K562 (cell line): Measurements from ENCODE around the gene APPL2. TPM values are rescaled to one million over a fixed set of nuclear protein-coding genes. Genes with fewer than 3 reads are reported as not detected.

Experiments
- ATAC-seq: fragments of 200-7000 bp; cut with Tn5 transposase; 3 replicates; pipeline ENCODE4 v1.9.1; 2020; ENCODE audit warnings: moderate library complexity
- BruUV-seq: library from RNA; stranded (reverse); fragments of 400-500 nt; replicated peaks from 2 replicates; lab custom pipeline; 2021; lab: Mats Ljungman, UMichigan
- CTCF ChIA-PET: fragments of 300-600 bp; formaldehyde crosslinking; extraction: SDS; loops from one replicate; lab custom pipeline; 2021; ENCODE audit warnings: low intra/inter-chr PET ratio; lab: Yijun Ruan, JAX
- POLR2A ChIA-PET: fragments of 300-600, 350-650 bp; sonication (Branson Sonifier 250); formaldehyde crosslinking; extraction: SDS; loops from one replicate; lab custom pipeline; 2021; ENCODE audit warnings: antibody characterized with exemption, inconsistent platforms; lab: Yijun Ruan, JAX
- DNase-seq, 4 experiments: peaks; one replicate each; pipeline versions ENCODE4 v3.0.0 to v3.0.0-alpha.2; 2011 to 2018; ENCODE audit warnings: low spot score in 3 of 4, mixed read lengths in 3 of 4; ENCODE audit errors: extremely low read depth in 1 of 4
- FAIRE-seq: peaks from 2 replicates; lab custom pipeline; 2011; peaks lifted over from hg19 to GRCh38; lab: Jason Lieb, UNC
- H2AFZ ChIP-seq: 2 replicates; pipeline ENCODE4 v1.6.0; 2011; ENCODE audit warnings: low read depth, low read length, control low read depth, inconsistent platforms
- H3K27ac ChIP-seq: fragments of 200-600 bp; 3 replicates; pipeline ENCODE4 v1.8.0; 2011; ENCODE audit warnings: low read depth, mild to moderate bottlenecking, control low read depth, inconsistent platforms, low read length, moderate library complexity, mixed read lengths; ENCODE audit errors: extremely low read depth
- H3K27me3 ChIP-seq, 2 experiments: fragments of 300-600 bp in 1 of 2; 2 replicates in 1 of 2; 3 replicates in 1 of 2; pipeline versions ENCODE4 v1.6.0 to v1.8.0; 2011; ENCODE audit warnings: inconsistent platforms in 2 of 2, low read length in 2 of 2, mild to moderate bottlenecking in 1 of 2, mixed read lengths in 1 of 2, moderate library complexity in 1 of 2; ENCODE audit not compliant: control insufficient read depth in 2 of 2, insufficient read depth in 2 of 2
- H3K36me3 ChIP-seq: fragments of 300-600 bp; 3 replicates; pipeline ENCODE4 v1.8.0; 2011; ENCODE audit warnings: mild to moderate bottlenecking, low read length, inconsistent platforms; ENCODE audit not compliant: control insufficient read depth, insufficient read depth
- H3K4me1 ChIP-seq, 2 experiments: fragments of 200-600 bp in 1 of 2; replicated peaks in 1 of 2; 2 replicates in 1 of 2; 3 replicates in 1 of 2; pipeline versions ENCODE4 v1.5.1 to v1.8.0; 2011; ENCODE audit warnings: inconsistent platforms in 2 of 2, low read length in 2 of 2, mild to moderate bottlenecking in 1 of 2, mixed read lengths in 1 of 2, moderate library complexity in 1 of 2; ENCODE audit not compliant: control insufficient read depth in 2 of 2, insufficient read depth in 2 of 2
- H3K4me2 ChIP-seq: 2 replicates; pipeline ENCODE4 v1.6.1; 2011; ENCODE audit warnings: low read length, control low read depth, inconsistent platforms, mixed read lengths; ENCODE audit not compliant: insufficient read depth
- H3K4me3 ChIP-seq: fragments of 200-600 bp; sonication (generic), shearing (Covaris generic); 2 replicates; pipeline ENCODE4 v1.5.1; 2016; ENCODE audit warnings: control low read depth, inconsistent platforms
- H3K79me2 ChIP-seq: fragments of 200-600 bp; 3 replicates; pipeline ENCODE4 v1.8.0; 2011; ENCODE audit warnings: low read length, inconsistent platforms; ENCODE audit not compliant: control insufficient read depth, insufficient read depth
- H3K9ac ChIP-seq, 2 experiments: 2 replicates each; pipeline versions ENCODE4 v1.6.0 to v1.6.1; 2011; ENCODE audit warnings: low read depth in 2 of 2, low read length in 2 of 2, control low read depth in 1 of 2, inconsistent platforms in 1 of 2, mild to moderate bottlenecking in 1 of 2, mixed read lengths in 1 of 2; ENCODE audit not compliant: insufficient read depth in 1 of 2
- H3K9me1 ChIP-seq: one replicate; pipeline ENCODE4 v1.6.0; 2011; ENCODE audit warnings: inconsistent platforms, mild to moderate bottlenecking, low read length, moderate library complexity; ENCODE audit not compliant: control insufficient read depth, insufficient read depth
- H3K9me3 ChIP-seq: replicated peaks from 2 replicates; pipeline ENCODE4 v1.5.1; 2011; ENCODE audit warnings: low read depth, low read length, inconsistent platforms; ENCODE audit not compliant: control insufficient read depth, insufficient read depth
- H4K20me1 ChIP-seq: replicated peaks from 2 replicates; pipeline ENCODE4 v1.6.1; 2011; ENCODE audit warnings: low read length, inconsistent platforms, mixed read lengths; ENCODE audit not compliant: control insufficient read depth, insufficient read depth
- CBX5 ChIP-seq: IDR thresholded peaks from 2 replicates; pipeline ENCODE4 v1.6.1; 2014; ENCODE audit warnings: low read depth, borderline replicate concordance
- HNRNPUL1 ChIP-seq: fragments of 200-400 bp; formaldehyde crosslinking; IDR thresholded peaks from 2 replicates; pipeline ENCODE4 v1.6.1; 2017; ENCODE audit warnings: low read length
- L3MBTL2 ChIP-seq: fragments of 450-650 bp; IDR thresholded peaks from 2 replicates; pipeline ENCODE4 v1.6.1; 2016; ENCODE audit warnings: mild to moderate bottlenecking, moderate library complexity
- POLR3A ChIP-seq: IDR thresholded peaks from 2 replicates; pipeline ENCODE4 v1.6.1; 2011; ENCODE audit warnings: borderline replicate concordance, mild to moderate bottlenecking, moderate library complexity; ENCODE audit not compliant: insufficient read length, insufficient read depth; ENCODE audit errors: extremely low read depth
- TCF15 ChIP-seq: fragments of 250-450 bp; sonication (Bioruptor Pico); IDR thresholded peaks from 2 replicates; pipeline ENCODE4 v1.8.0; 2022; ENCODE audit warnings: moderate library complexity, mild to moderate bottlenecking, inconsistent platforms
- ZBTB40 ChIP-seq, 2 experiments: fragments of 450-650 bp in 1 of 2; sonication (generic) in 1 of 2; formaldehyde crosslinking in 1 of 2; IDR thresholded peaks; 2 replicates each; pipeline versions ENCODE4 v1.7.1 to v1.9.0; 2016 to 2022; ENCODE audit warnings: inconsistent platforms in 1 of 2, mild to moderate bottlenecking in 1 of 2, missing genetic modification reagents in 1 of 2
- ZEB2 ChIP-seq: fragments of 450-650 bp; IDR thresholded peaks from 2 replicates; pipeline ENCODE4 v1.6.1; 2016
- ZNF354B ChIP-seq: fragments of 250-450 bp; sonication (Bioruptor Pico); IDR thresholded peaks from 2 replicates; pipeline ENCODE4 v1.4.0; 2020
- ZNF592 ChIP-seq: fragments of 450-650 bp; IDR thresholded peaks from 2 replicates; pipeline ENCODE4 v1.6.1; 2017; ENCODE audit warnings: antibody characterized with exemption, mild to moderate bottlenecking
- WGBS: fragments of 100-300 bp; shearing (Covaris generic); methylation state at CpG from one replicate; pipeline ENCODE4 v1.1.6; 2016; ENCODE audit warnings: low coverage, mixed read lengths; ENCODE audit not compliant: insufficient coverage; ENCODE audit errors: missing lambda C conversion rate; 5-methylcytosine and 5-hydroxymethylcytosine counted together
- in situ Hi-C: fragments of 300-500 bp; cut with MboI; formaldehyde crosslinking; loops from 4 replicates; pipeline ENCODE4 v1.15.0; 2018; ENCODE audit warnings: inconsistent platforms, mixed read lengths
- intact Hi-C: fragments of 100-400 bp; cut with micrococcal nuclease; formaldehyde crosslinking; loops from 2 replicates; pipeline ENCODE4 v1.14.2; 2022
- polyA plus RNA-seq, 8 experiments: library from polyadenylated mRNA; depleted of rRNA in 4 of 8; stranded (reverse) in 5 of 8; unstranded in 3 of 8; fragments of >200 nt; fragmentation: Nextera tagmentation in 2 of 8; fragmentation: Illumina TruSeq in 1 of 8; extraction: Ambion mirVana in 2 of 8; extraction: Trizol in 1 of 8; gene quantifications; 2 replicates each; pipeline versions ENCODE4 v1.2.1 to v1.2.3, GENCODE V29; 2011 to 2014; ENCODE audit warnings: inconsistent platforms in 1 of 8, missing spikeins in 1 of 8
- total RNA-seq, 7 experiments: library from RNA; depleted of rRNA in 6 of 7; stranded (reverse); fragments of >200 nt in 6 of 7; fragmentation: Illumina TruSeq in 2 of 7; extraction: Trizol in 2 of 7; gene quantifications; 2 replicates each; pipeline versions ENCODE4 v1.2.1 to v1.2.3, GENCODE V29; 2011 to 2021; ENCODE audit warnings: low replicate concordance in 1 of 7

The APPL2 gene
- total and polyA plus RNA-seq, 9 of the 15 experiments (the other 6 are each of a cell fraction or from before 2014, with no cell fraction given): 2.1 to 14.4 (median 8.2) TPM

- DNase-seq (no peak), FAIRE-seq (no peak), ATAC-seq (no peak)
- Histone ChIP-seq H3K79me2 (no peaks in the 10 kb centered on the region), H3K27me3 (peaks cover 0 to 4% of the 10 kb centered on the region in 2 experiments; a peak in 1 of 5 replicates), H3K9me1 (no peaks in the 10 kb centered on the region), H3K27ac (no peak overlapping the region), H3K36me3 (no peaks in the 10 kb centered on the region), H3K9me3 (no peaks in the 10 kb centered on the region), H4K20me1 (no peaks in the 10 kb centered on the region), H3K4me3 (no peak overlapping the region), H2AFZ (no peak overlapping the region), H3K4me1 (no peaks in the 10 kb centered on the region), H3K9ac (no peak overlapping the region), H3K4me2 (no peak overlapping the region)
- no TSS peak for BruUV-seq
- WGBS: 6% methylated on average over 1 of the region's 1 CpG
- in situ Hi-C loops (no loop called here), intact Hi-C loops (no loop called here)
- POLR2A ChIA-PET: no interaction called here
- CTCF ChIA-PET: no interaction called here
- TF ChIP-seq TCF15 (CRISPR knock-in tag) (no peak), ZBTB40 (IDR thresholded peaks at IDR 0.05) (no peak), ZBTB40 (CRISPR knock-in tag; IDR thresholded peaks at IDR 0.05) (no peak), HNRNPUL1 (no peak), ZNF592 (no peak), ZNF354B (CRISPR knock-in tag) (no peak), POLR3A (no peak), CBX5 (no peak), ZEB2 (no peak), L3MBTL2 (no peak)
Measured at GRCh38 chr12:105281694-105282049, 45.7 kb upstream of the APPL2 start.
